HEK293 (cell line): ENCODE results near the gene CAPN10.

Experiments used
- ELK4 ChIP-seq: IDR thresholded peaks from 2 replicates; pipeline ENCODE4 v1.6.1; 2011; ENCODE audit warnings: mild to moderate bottlenecking, low read depth, low read length, borderline replicate concordance
- FEZF1 ChIP-seq: fragments of 450-650 bp; formaldehyde crosslinking; IDR thresholded peaks from 2 replicates; pipeline ENCODE4 v1.5.1; 2016; ENCODE audit warnings: missing biosample characterization, missing genetic modification characterization
- KLF8 ChIP-seq: fragments of 450-650 bp; formaldehyde crosslinking; IDR thresholded peaks from 2 replicates; pipeline ENCODE4 v1.5.1; 2016; ENCODE audit warnings: missing biosample characterization, missing genetic modification characterization
- OVOL3 ChIP-seq: fragments of 450-650 bp; formaldehyde crosslinking; IDR thresholded peaks from 2 replicates; pipeline ENCODE4 v1.5.1; 2016; ENCODE audit warnings: missing biosample characterization, missing genetic modification characterization
- YY1 ChIP-seq: fragments of 450-650 bp; formaldehyde crosslinking; IDR thresholded peaks from 2 replicates; pipeline ENCODE4 v1.5.1; 2018; ENCODE audit warnings: missing biosample characterization, missing genetic modification characterization
- ZBTB1 ChIP-seq: fragments of 450-650 bp; formaldehyde crosslinking; IDR thresholded peaks from 2 replicates; pipeline ENCODE4 v1.5.1; 2016; ENCODE audit warnings: missing biosample characterization, missing genetic modification characterization
- ZBTB20 ChIP-seq: fragments of 450-650 bp; formaldehyde crosslinking; IDR thresholded peaks from 2 replicates; pipeline ENCODE4 v1.5.1; 2016; ENCODE audit warnings: missing biosample characterization, missing genetic modification characterization
- ZBTB21 ChIP-seq: fragments of 450-650 bp; formaldehyde crosslinking; IDR thresholded peaks from 2 replicates; pipeline ENCODE4 v1.5.1; 2017; ENCODE audit warnings: missing biosample characterization, missing genetic modification characterization
- ZBTB8A ChIP-seq: fragments of 450-650 bp; formaldehyde crosslinking; IDR thresholded peaks from 2 replicates; pipeline ENCODE4 v1.5.1; 2016; ENCODE audit warnings: missing biosample characterization, missing genetic modification characterization
- ZIC2 ChIP-seq: fragments of 450-650 bp; formaldehyde crosslinking; IDR thresholded peaks from 2 replicates; pipeline ENCODE4 v1.5.1; 2016; ENCODE audit warnings: missing biosample characterization, missing genetic modification characterization
- ZNF138 ChIP-seq: fragments of 450-650 bp; formaldehyde crosslinking; IDR thresholded peaks from 2 replicates; pipeline ENCODE4 v1.5.1; 2016; ENCODE audit warnings: missing biosample characterization, missing genetic modification characterization, borderline replicate concordance
- ZNF26 ChIP-seq: fragments of 450-650 bp; formaldehyde crosslinking; IDR thresholded peaks from 2 replicates; pipeline ENCODE4 v1.5.1; 2016; ENCODE audit warnings: missing biosample characterization, missing genetic modification characterization
- ZNF292 ChIP-seq: fragments of 450-650 bp; formaldehyde crosslinking; IDR thresholded peaks from 2 replicates; pipeline ENCODE4 v1.5.1; 2016; ENCODE audit warnings: low read depth, missing biosample characterization, missing genetic modification characterization, borderline replicate concordance
- ZNF548 ChIP-seq: fragments of 450-650 bp; formaldehyde crosslinking; IDR thresholded peaks from 2 replicates; pipeline ENCODE4 v1.5.1; 2016; ENCODE audit warnings: missing biosample characterization, missing genetic modification characterization
- ZNF549 ChIP-seq: fragments of 450-650 bp; IDR thresholded peaks from 2 replicates; pipeline ENCODE4 v1.5.1; 2018; ENCODE audit warnings: missing biosample characterization, missing genetic modification characterization, mild to moderate bottlenecking, inconsistent platforms, moderate library complexity
- ZNF585B ChIP-seq: fragments of 450-650 bp; formaldehyde crosslinking; IDR thresholded peaks from 2 replicates; pipeline ENCODE4 v1.5.1; 2016; ENCODE audit warnings: missing biosample characterization, missing genetic modification characterization
- ZNF600 ChIP-seq: fragments of 450-650 bp; formaldehyde crosslinking; IDR thresholded peaks from 2 replicates; pipeline ENCODE4 v1.5.1; 2016; ENCODE audit warnings: missing biosample characterization, missing genetic modification characterization
- ZNF610 ChIP-seq: fragments of 450-650 bp; formaldehyde crosslinking; IDR thresholded peaks from 2 replicates; pipeline ENCODE4 v1.5.1; 2016; ENCODE audit warnings: missing biosample characterization, missing genetic modification characterization, borderline replicate concordance
- ZNF621 ChIP-seq: fragments of 450-650 bp; formaldehyde crosslinking; IDR thresholded peaks from 2 replicates; pipeline ENCODE4 v1.5.1; 2017; ENCODE audit warnings: missing biosample characterization, missing genetic modification characterization
- ZNF664 ChIP-seq: fragments of 450-650 bp; formaldehyde crosslinking; IDR thresholded peaks from 2 replicates; pipeline ENCODE4 v1.5.1; 2016; ENCODE audit warnings: missing biosample characterization, missing genetic modification characterization
- ZNF704 ChIP-seq: fragments of 450-650 bp; formaldehyde crosslinking; IDR thresholded peaks from 2 replicates; pipeline ENCODE4 v1.5.1; 2016; ENCODE audit warnings: missing biosample characterization, missing genetic modification characterization
- ZSCAN18 ChIP-seq: fragments of 450-650 bp; formaldehyde crosslinking; IDR thresholded peaks from 2 replicates; pipeline ENCODE4 v1.5.1; 2016; ENCODE audit warnings: missing biosample characterization, missing genetic modification characterization
- ZSCAN30 ChIP-seq: fragments of 450-650 bp; IDR thresholded peaks from 2 replicates; pipeline ENCODE4 v1.5.1; 2018; ENCODE audit warnings: missing biosample characterization, mild to moderate bottlenecking, missing genetic modification characterization, moderate library complexity
- ZSCAN5A ChIP-seq: fragments of 450-650 bp; formaldehyde crosslinking; IDR thresholded peaks from 2 replicates; pipeline ENCODE4 v1.5.1; 2016; ENCODE audit warnings: missing biosample characterization, missing genetic modification characterization
- ZXDB ChIP-seq: fragments of 450-650 bp; formaldehyde crosslinking; IDR thresholded peaks from 2 replicates; pipeline ENCODE4 v1.5.1; 2016; ENCODE audit warnings: missing biosample characterization, missing genetic modification characterization
- TF ChIP-seq, protein P1 (sequence below): fragments of 450-650 bp; formaldehyde crosslinking; IDR thresholded peaks from 2 replicates; pipeline ENCODE4 v1.5.1; 2016; ENCODE audit warnings: missing biosample characterization, missing genetic modification characterization, low read depth
- TF ChIP-seq, protein P2 (sequence below): fragments of 450-650 bp; IDR thresholded peaks from 2 replicates; pipeline ENCODE4 v1.5.1; 2018; ENCODE audit warnings: missing biosample characterization, mild to moderate bottlenecking, missing genetic modification characterization
- TF ChIP-seq, protein P3 (sequence below): fragments of 450-650 bp; formaldehyde crosslinking; IDR thresholded peaks from 2 replicates; pipeline ENCODE4 v1.5.1; 2016; ENCODE audit warnings: missing biosample characterization, missing genetic modification characterization

Gene CAPN10

GRCh38 chr2:240560480-240561324, 25.8 kb upstream of the CAPN10 start (continued):
- TF ChIP-seq ZBTB21 (tag by site-specific recombination) (no peak), YY1 (tag by site-specific recombination) (peak; percentile 35; the same call in 1 of the 2 replicates), ZSCAN18 (tag by site-specific recombination) (no peak), ZNF704 (tag by site-specific recombination) (no peak), ZSCAN5A (tag by site-specific recombination) (no peak), ZBTB8A (tag by site-specific recombination) (peak; percentile 95), ZNF585B (no peak), FEZF1 (tag by site-specific recombination) (no peak), ZNF292 (tag by site-specific recombination) (no peak), ZNF549 (tag by site-specific recombination) (no peak), ZBTB1 (no peak), ZBTB20 (tag by site-specific recombination) (peak; percentile 10; the same call in 1 of the 2 replicates), ELK4 (peak; percentile 57; the same call in 1 of the 2 replicates), ZNF610 (tag by site-specific recombination) (no peak), ZIC2 (no peak), ZNF548 (no peak), ZNF26 (tag by site-specific recombination) (no peak), ZNF664 (tag by site-specific recombination) (no peak), ZSCAN30 (tag by site-specific recombination) (peak; percentile 84), ZNF621 (tag by site-specific recombination) (no peak), KLF8 (tag by site-specific recombination) (peak; percentile 85), ZXDB (tag by site-specific recombination) (peak; percentile 90), OVOL3 (no peak), ZNF138 (tag by site-specific recombination) (no peak), ZNF600 (no peak)
- TF ChIP-seq, protein P1, sequence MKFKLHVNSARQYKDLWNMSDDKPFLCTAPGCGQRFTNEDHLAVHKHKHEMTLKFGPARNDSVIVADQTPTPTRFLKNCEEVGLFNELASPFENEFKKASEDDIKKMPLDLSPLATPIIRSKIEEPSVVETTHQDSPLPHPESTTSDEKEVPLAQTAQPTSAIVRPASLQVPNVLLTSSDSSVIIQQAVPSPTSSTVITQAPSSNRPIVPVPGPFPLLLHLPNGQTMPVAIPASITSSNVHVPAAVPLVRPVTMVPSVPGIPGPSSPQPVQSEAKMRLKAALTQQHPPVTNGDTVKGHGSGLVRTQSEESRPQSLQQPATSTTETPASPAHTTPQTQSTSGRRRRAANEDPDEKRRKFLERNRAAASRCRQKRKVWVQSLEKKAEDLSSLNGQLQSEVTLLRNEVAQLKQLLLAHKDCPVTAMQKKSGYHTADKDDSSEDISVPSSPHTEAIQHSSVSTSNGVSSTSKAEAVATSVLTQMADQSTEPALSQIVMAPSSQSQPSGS (tag by site-specific recombination), result no peak
- TF ChIP-seq, protein P2, sequence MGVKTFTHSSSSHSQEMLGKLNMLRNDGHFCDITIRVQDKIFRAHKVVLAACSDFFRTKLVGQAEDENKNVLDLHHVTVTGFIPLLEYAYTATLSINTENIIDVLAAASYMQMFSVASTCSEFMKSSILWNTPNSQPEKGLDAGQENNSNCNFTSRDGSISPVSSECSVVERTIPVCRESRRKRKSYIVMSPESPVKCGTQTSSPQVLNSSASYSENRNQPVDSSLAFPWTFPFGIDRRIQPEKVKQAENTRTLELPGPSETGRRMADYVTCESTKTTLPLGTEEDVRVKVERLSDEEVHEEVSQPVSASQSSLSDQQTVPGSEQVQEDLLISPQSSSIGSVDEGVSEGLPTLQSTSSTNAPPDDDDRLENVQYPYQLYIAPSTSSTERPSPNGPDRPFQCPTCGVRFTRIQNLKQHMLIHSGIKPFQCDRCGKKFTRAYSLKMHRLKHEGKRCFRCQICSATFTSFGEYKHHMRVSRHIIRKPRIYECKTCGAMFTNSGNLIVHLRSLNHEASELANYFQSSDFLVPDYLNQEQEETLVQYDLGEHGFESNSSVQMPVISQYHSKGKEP, result peak; percentile 22; the same call in 1 of the 2 replicates
- TF ChIP-seq, protein P3, sequence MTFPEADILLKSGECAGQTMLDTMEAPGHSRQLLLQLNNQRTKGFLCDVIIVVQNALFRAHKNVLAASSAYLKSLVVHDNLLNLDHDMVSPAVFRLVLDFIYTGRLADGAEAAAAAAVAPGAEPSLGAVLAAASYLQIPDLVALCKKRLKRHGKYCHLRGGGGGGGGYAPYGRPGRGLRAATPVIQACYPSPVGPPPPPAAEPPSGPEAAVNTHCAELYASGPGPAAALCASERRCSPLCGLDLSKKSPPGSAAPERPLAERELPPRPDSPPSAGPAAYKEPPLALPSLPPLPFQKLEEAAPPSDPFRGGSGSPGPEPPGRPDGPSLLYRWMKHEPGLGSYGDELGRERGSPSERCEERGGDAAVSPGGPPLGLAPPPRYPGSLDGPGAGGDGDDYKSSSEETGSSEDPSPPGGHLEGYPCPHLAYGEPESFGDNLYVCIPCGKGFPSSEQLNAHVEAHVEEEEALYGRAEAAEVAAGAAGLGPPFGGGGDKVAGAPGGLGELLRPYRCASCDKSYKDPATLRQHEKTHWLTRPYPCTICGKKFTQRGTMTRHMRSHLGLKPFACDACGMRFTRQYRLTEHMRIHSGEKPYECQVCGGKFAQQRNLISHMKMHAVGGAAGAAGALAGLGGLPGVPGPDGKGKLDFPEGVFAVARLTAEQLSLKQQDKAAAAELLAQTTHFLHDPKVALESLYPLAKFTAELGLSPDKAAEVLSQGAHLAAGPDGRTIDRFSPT (tag by site-specific recombination), result no peak
